ENCODE data around the gene UBE3A.

DNA sequence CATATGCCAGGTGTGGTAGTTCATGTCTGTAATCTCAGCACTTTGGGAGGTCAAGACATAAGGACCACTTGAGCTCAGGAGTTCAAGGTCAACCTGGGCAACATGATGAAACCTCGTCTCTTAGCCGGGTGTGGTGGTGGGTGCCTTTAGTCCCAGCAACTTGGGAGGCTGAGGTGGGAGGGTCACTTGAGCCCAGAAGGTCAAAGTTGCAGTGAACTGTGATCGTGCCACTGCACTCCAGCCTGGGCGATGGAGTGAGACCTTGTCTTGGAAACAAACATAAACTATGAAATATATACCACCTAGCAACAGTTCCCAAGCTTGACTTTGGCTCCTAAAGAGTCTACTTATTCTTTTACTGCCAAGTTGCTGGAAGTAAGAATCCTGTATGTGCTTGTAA, 30.9 kb downstream of the UBE3A start:
- TF ChIP-seq, protein P1, sequence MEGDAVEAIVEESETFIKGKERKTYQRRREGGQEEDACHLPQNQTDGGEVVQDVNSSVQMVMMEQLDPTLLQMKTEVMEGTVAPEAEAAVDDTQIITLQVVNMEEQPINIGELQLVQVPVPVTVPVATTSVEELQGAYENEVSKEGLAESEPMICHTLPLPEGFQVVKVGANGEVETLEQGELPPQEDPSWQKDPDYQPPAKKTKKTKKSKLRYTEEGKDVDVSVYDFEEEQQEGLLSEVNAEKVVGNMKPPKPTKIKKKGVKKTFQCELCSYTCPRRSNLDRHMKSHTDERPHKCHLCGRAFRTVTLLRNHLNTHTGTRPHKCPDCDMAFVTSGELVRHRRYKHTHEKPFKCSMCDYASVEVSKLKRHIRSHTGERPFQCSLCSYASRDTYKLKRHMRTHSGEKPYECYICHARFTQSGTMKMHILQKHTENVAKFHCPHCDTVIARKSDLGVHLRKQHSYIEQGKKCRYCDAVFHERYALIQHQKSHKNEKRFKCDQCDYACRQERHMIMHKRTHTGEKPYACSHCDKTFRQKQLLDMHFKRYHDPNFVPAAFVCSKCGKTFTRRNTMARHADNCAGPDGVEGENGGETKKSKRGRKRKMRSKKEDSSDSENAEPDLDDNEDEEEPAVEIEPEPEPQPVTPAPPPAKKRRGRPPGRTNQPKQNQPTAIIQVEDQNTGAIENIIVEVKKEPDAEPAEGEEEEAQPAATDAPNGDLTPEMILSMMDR (IDR thresholded peaks at IDR 0.05) = no peak
- TF ChIP-seq POLR2A (IDR thresholded peaks at IDR 0.05) = no peak
